Suprapubic skin (tissue), 4 donors: ENCODE results near the gene BAZ1A. TPM values are rescaled to one million over a fixed set of nuclear protein-coding genes. Genes with fewer than 3 reads are reported as not detected.
A peak's percentile ranks its signal among the peaks of the same experiment; 100 is the strongest.

ENCODE experiments used
- DNase-seq, 2 donors: peaks; one replicate each; pipeline ENCODE4 v3.0.0-alpha.2; 2019; ENCODE audit warnings: low spot score in 2 of 2
- H3K27ac ChIP-seq: fragments of 200-600 bp; sonication (generic); one replicate; pipeline ENCODE4 v1.5.1; 2019
- H3K27me3 ChIP-seq: fragments of 200-600 bp; sonication (generic); one replicate; pipeline ENCODE4 v1.5.1; 2019
- H3K36me3 ChIP-seq: fragments of 200-600 bp; sonication (generic); one replicate; pipeline ENCODE4 v1.5.1; 2019
- H3K4me1 ChIP-seq: fragments of 200-600 bp; sonication (generic); one replicate; pipeline ENCODE4 v1.5.1; 2019
- H3K4me3 ChIP-seq: fragments of 200-600 bp; sonication (generic); one replicate; pipeline ENCODE4 v1.5.1; 2019; ENCODE audit warnings: mild to moderate bottlenecking
- H3K9me3 ChIP-seq: fragments of 200-600 bp; sonication (generic); one replicate; pipeline ENCODE4 v1.5.1; 2019
- CTCF ChIP-seq, 2 donors: fragments of 200-600 bp in 1 of 2; fragments of 450-650 bp in 1 of 2; sonication (generic) in 1 of 2; IDR thresholded peaks; one replicate each; pipeline ENCODE4 v1.5.1; 2016 to 2019; ENCODE audit warnings: antibody characterized with exemption in 2 of 2, mild to moderate bottlenecking in 1 of 2, moderate library complexity in 1 of 2
- EP300 ChIP-seq: sonication (generic); formaldehyde crosslinking; IDR thresholded peaks from one replicate; pipeline ENCODE4 v1.6.1; 2017; ENCODE audit warnings: antibody characterized with exemption
- POLR2A ChIP-seq, 2 donors: fragments of 450-650 bp; IDR thresholded peaks; one replicate each; pipeline ENCODE4 v1.6.1; 2017; ENCODE audit warnings: antibody characterized with exemption in 2 of 2, mild to moderate bottlenecking in 2 of 2, moderate library complexity in 2 of 2
- POLR2AphosphoS5 ChIP-seq, 3 donors: sonication (generic); formaldehyde crosslinking; IDR thresholded peaks; one replicate each; pipeline ENCODE4 v1.6.1; 2017; ENCODE audit warnings: antibody characterized with exemption in 3 of 3
- WGBS: methylation state at CpG from one replicate; pipeline ENCODE4 v1.1.5; 2018; 5-methylcytosine and 5-hydroxymethylcytosine counted together
- total RNA-seq, 4 donors: library from RNA; depleted of rRNA; stranded (reverse); fragments of >200 nt; gene quantifications; one replicate each; pipeline ENCODE4 v1.1.0, GENCODE V29; 2016

BAZ1A gene
- total RNA-seq, 4 donors from 2014 or later = 37.0 to 95.1 (median 55.7) TPM

- Histone ChIP-seq H3K36me3 (no peaks in the 10 kb centered on the region), H3K9me3 (no peaks in the 10 kb centered on the region), H3K27ac (peak overlapping the region; percentile 98), H3K4me1 (peaks cover 39% of the 10 kb centered on the region), H3K4me3 (peak overlapping the region; percentile 99), H3K27me3 (no peaks in the 10 kb centered on the region)
- TF ChIP-seq POLR2AphosphoS5 (IDR thresholded peaks at IDR 0.05) (no peak), EP300 (no peak), POLR2A (IDR thresholded peaks at IDR 0.05) (no peak), CTCF (IDR thresholded peaks at IDR 0.05) (no peak)
- 36% methylated on average over 8 of the region's 8 CpGs for WGBS
- DNase-seq = no peak
Measured at GRCh38 chr14:34715127-34715863, 159.9 kb downstream of the BAZ1A start.

- TF ChIP-seq CTCF (IDR thresholded peaks at IDR 0.05) (no peak), POLR2AphosphoS5 (IDR thresholded peaks at IDR 0.05) (peak in 1 of 3 donors; percentile 10), POLR2A (IDR thresholded peaks at IDR 0.05) (peak; percentile 26 to 45)
- Histone ChIP-seq H3K27ac (peak within 1 kb of the TSS; percentile 98), H3K4me3 (peak within 1 kb of the TSS; percentile 99), H3K4me1 (peaks cover 45% of the 10 kb centered on the region), H3K36me3 (no peaks in the 10 kb centered on the region), H3K27me3 (no peaks in the 10 kb centered on the region), H3K9me3 (no peaks in the 10 kb centered on the region)
- 0% methylated on average over 9 of the region's 76 CpGs for WGBS
- DNase-seq = peak; percentile 86 to 89
Measured at GRCh38 chr14:34714320-34715126, 160.6 kb downstream of the BAZ1A start, which contains the start of gene CFL2. Gene CFL2 (minus strand): TSS chr14:34714593. CDS start chr14:34714540, 53 bp downstream.

- Histone ChIP-seq H3K27ac (peak overlapping the region; percentile 98), H3K27me3 (no peaks in the 10 kb centered on the region), H3K36me3 (no peaks in the 10 kb centered on the region), H3K4me3 (peak overlapping the region; percentile 99), H3K4me1 (peaks cover 45% of the 10 kb centered on the region), H3K9me3 (no peaks in the 10 kb centered on the region)
- DNase-seq = no peak
- 2% methylated on average over 25 of the region's 33 CpGs for WGBS
- TF ChIP-seq EP300 = peak; percentile 53
- TF ChIP-seq POLR2A (IDR thresholded peaks at IDR 0.05) = peak in 1 of 2 donors; percentile 35
- no peak for TF ChIP-seq POLR2AphosphoS5 (IDR thresholded peaks at IDR 0.05)
Measured at GRCh38 chr14:34713681-34714319, 161.4 kb downstream of the BAZ1A start.

- H3K27ac ChIP-seq = peak overlapping the region; percentile 98
- H3K9me3 ChIP-seq = no peaks in the 10 kb centered on the region
- peaks cover 45% of the 10 kb centered on the region for H3K4me1 ChIP-seq
- 56% methylated on average over 6 of the region's 6 CpGs for WGBS
- no peak for DNase-seq
- no peaks in the 10 kb centered on the region for H3K27me3 ChIP-seq
- H3K36me3 ChIP-seq = no peaks in the 10 kb centered on the region
- no peak for TF ChIP-seq POLR2A (IDR thresholded peaks at IDR 0.05)
- no peak for TF ChIP-seq EP300
- TF ChIP-seq POLR2AphosphoS5 (IDR thresholded peaks at IDR 0.05) = no peak
- no peak for TF ChIP-seq CTCF (IDR thresholded peaks at IDR 0.05)
- H3K4me3 ChIP-seq = peak overlapping the region; percentile 99
Measured at GRCh38 chr14:34713122-34713680, 162.0 kb downstream of the BAZ1A start.
